Brain pericyte (primary cell): Measurements from ENCODE around the gene KLHL40.

ENCODE experiments used
- DNase-seq: peaks from one replicate; pipeline ENCODE4 v3.0.0-alpha.2; 2012; ENCODE audit warnings: low read depth, low spot score

KLHL40 gene

GRCh38 chr3:42685363-42685881 lies at the start of gene KLHL40:
Gene KLHL40, plus strand, starts transcription at chr3:42685537. Its CDS starts 82 bp downstream, at chr3:42685619.
- DNase-seq: no peak

- DNase-seq: no peak
Observed at GRCh38 chr3:42637001-42637400, 48.3 kb upstream of the KLHL40 start.

- no peak for DNase-seq
Observed at GRCh38 chr3:42638339-42638842, 46.9 kb upstream of the KLHL40 start.

GRCh38 chr3:42639192-42639591 lies 46.1 kb upstream of the KLHL40 start:
- no peak for DNase-seq

GRCh38 chr3:42640129-42640528 lies 45.2 kb upstream of the KLHL40 start:
- DNase-seq: no peak

- DNase-seq: no peak
Observed at GRCh38 chr3:42640771-42641370, 44.5 kb upstream of the KLHL40 start.

- DNase-seq: no peak
Observed at GRCh38 chr3:42647821-42648459, 37.4 kb upstream of the KLHL40 start.

GRCh38 chr3:42649006-42649405 lies 36.3 kb upstream of the KLHL40 start:
- no peak for DNase-seq

- no peak for DNase-seq
Observed at GRCh38 chr3:42649783-42650182, 35.6 kb upstream of the KLHL40 start.

- DNase-seq: no peak
Observed at GRCh38 chr3:42651248-42652091, 33.9 kb upstream of the KLHL40 start.

GRCh38 chr3:42652251-42652610 lies 33.1 kb upstream of the KLHL40 start:
- no peak for DNase-seq

- no peak for DNase-seq
Observed at GRCh38 chr3:42652611-42653302, 32.6 kb upstream of the KLHL40 start.

- DNase-seq: no peak
Observed at GRCh38 chr3:42653303-42653559, 32.1 kb upstream of the KLHL40 start.

GRCh38 chr3:42653560-42654330 lies 31.6 kb upstream of the KLHL40 start, which contains the start of gene ZBTB47:
Gene ZBTB47, plus strand, starts transcription at chr3:42653697. Its CDS starts 4,659 bp downstream, at chr3:42658356.
- no peak for DNase-seq

GRCh38 chr3:42654331-42655201 lies 30.8 kb upstream of the KLHL40 start:
- no peak for DNase-seq

GRCh38 chr3:42655331-42655888 lies 29.9 kb upstream of the KLHL40 start:
- DNase-seq: no peak

GRCh38 chr3:42655980-42656679 lies 29.2 kb upstream of the KLHL40 start:
- no peak for DNase-seq

- DNase-seq: no peak
Observed at GRCh38 chr3:42656680-42657610, 28.4 kb upstream of the KLHL40 start.
